Natural killer cell (primary cell): Measurements from ENCODE around the gene SLC6A17. TPM values are rescaled to one million over a fixed set of nuclear protein-coding genes. Genes with fewer than 3 reads are reported as not detected.

Source experiments
- ATAC-seq, 3 donors: fragments of 150-1000 bp in 2 of 3; fragments of 200-7000 bp in 1 of 3; cut with Tn5 transposase; 1 replicate in 1 of 3; 2 replicates in 2 of 3; pipeline ENCODE4 v1.10.0; 2021; ENCODE audit warnings: mild to moderate bottlenecking in 2 of 3, moderate library complexity in 2 of 3
- DNase-seq, 2 donors: peaks; one replicate each; pipeline versions ENCODE4 v3.0.0 to v3.0.0-alpha.2; 2013 to 2021; ENCODE audit warnings: mixed read lengths in 1 of 2
- H3K27ac ChIP-seq: one replicate; pipeline ENCODE4 v1.5.1; 2013; ENCODE audit warnings: mild to moderate bottlenecking, low read length
- H3K27me3 ChIP-seq: one replicate; pipeline ENCODE4 v1.6.1; 2013; ENCODE audit warnings: low read length; ENCODE audit not compliant: control insufficient read depth, insufficient read depth
- H3K36me3 ChIP-seq: one replicate; pipeline ENCODE4 v1.6.1; 2013; ENCODE audit warnings: low read length; ENCODE audit not compliant: control insufficient read depth, insufficient read depth
- H3K4me1 ChIP-seq: one replicate; pipeline ENCODE4 v1.6.1; 2013; ENCODE audit warnings: low read length; ENCODE audit not compliant: control insufficient read depth, insufficient read depth
- H3K4me3 ChIP-seq: one replicate; pipeline ENCODE4 v1.5.1; 2013; ENCODE audit warnings: low read length
- H3K9me3 ChIP-seq: one replicate; pipeline ENCODE4 v1.6.1; 2013; ENCODE audit warnings: low read length; ENCODE audit not compliant: control insufficient read depth, insufficient read depth
- H3K27ac Mint-ChIP-seq, 2 donors: one replicate each; pipeline ENCODE4 v1.8.0; 2022; ENCODE audit warnings: mild to moderate bottlenecking in 2 of 2, mixed read lengths in 2 of 2, moderate library complexity in 1 of 2
- H3K27me3 Mint-ChIP-seq, 2 donors: one replicate each; pipeline ENCODE4 v1.8.0; 2022; ENCODE audit warnings: low read depth in 2 of 2, mixed read lengths in 2 of 2
- H3K36me3 Mint-ChIP-seq: one replicate; pipeline ENCODE4 v1.8.0; 2022; ENCODE audit warnings: mixed read lengths
- H3K4me1 Mint-ChIP-seq, 2 donors: one replicate each; pipeline ENCODE4 v1.8.0; 2022; ENCODE audit warnings: mixed read lengths in 2 of 2
- H3K4me3 Mint-ChIP-seq: one replicate; pipeline ENCODE4 v1.8.0; 2022; ENCODE audit warnings: mild to moderate bottlenecking, moderate library complexity, mixed read lengths
- H3K9me3 Mint-ChIP-seq, 2 donors: one replicate each; pipeline ENCODE4 v1.8.0; 2022; ENCODE audit warnings: mixed read lengths in 2 of 2
- CTCF ChIP-seq: fragments of 200-600 bp; IDR thresholded peaks from one replicate; pipeline ENCODE4 v1.8.0; 2022; ENCODE audit warnings: antibody characterized with exemption
- WGBS: methylation state at CpG from one replicate; pipeline ENCODE4 v1.1.7; 2013; ENCODE audit warnings: missing lambda C conversion rate; ENCODE audit not compliant: insufficient coverage; 5-methylcytosine and 5-hydroxymethylcytosine counted together
- intact Hi-C: fragments of 100-400 bp; cut with micrococcal nuclease; formaldehyde crosslinking; loops from one replicate; pipeline ENCODE4 v1.14.2; 2022
- total RNA-seq, 4 donors: library from RNA; stranded (reverse); fragments of 120-200 nt in 1 of 4; gene quantifications; one replicate each; pipeline versions ENCODE4 v1.2.3 to v1.2.4, GENCODE V29; 2013 to 2022

The SLC6A17 gene
- total RNA-seq, 3 donors from 2014 or later (not counting 1 experiment from before 2014, with no cell fraction given): not detected

GRCh38 chr1:110243146-110243545 is 92.9 kb downstream of the SLC6A17 start:
- no peaks in the 10 kb centered on the region for H3K4me1 Mint-ChIP-seq
- H3K27ac Mint-ChIP-seq: no peak overlapping the region
- H3K27ac ChIP-seq: no peak overlapping the region
- WGBS: 69% methylated on average over 6 of the region's 7 CpGs
- no peaks in the 10 kb centered on the region for H3K36me3 Mint-ChIP-seq
- H3K27me3 Mint-ChIP-seq: peaks cover 8 to 36% of the 10 kb centered on the region in 2 donors
- H3K9me3 Mint-ChIP-seq: no peaks in the 10 kb centered on the region
- H3K36me3 ChIP-seq: no peaks in the 10 kb centered on the region
- no peak for ATAC-seq
- H3K27me3 ChIP-seq: no peaks in the 10 kb centered on the region
- no peak overlapping the region for H3K4me3 ChIP-seq
- no peak for TF ChIP-seq CTCF
- intact Hi-C loops: no loop called here
- no peak for DNase-seq
- H3K4me3 Mint-ChIP-seq: no peak overlapping the region
- peaks cover 8% of the 10 kb centered on the region for H3K4me1 ChIP-seq
- no peaks in the 10 kb centered on the region for H3K9me3 ChIP-seq

- H3K27ac ChIP-seq: no peak overlapping the region
- 19% methylated on average over 9 of the region's 9 CpGs for WGBS
Measured at GRCh38 chr1:110243574-110243973, 93.3 kb downstream of the SLC6A17 start.

GRCh38 chr1:110245876-110246620 is 95.8 kb downstream of the SLC6A17 start:
- Histone ChIP-seq H3K9me3 (no peaks in the 10 kb centered on the region), H3K4me1 (peaks cover 8% of the 10 kb centered on the region), H3K36me3 (no peaks in the 10 kb centered on the region), H3K27ac (no peak overlapping the region), H3K4me3 (no peak overlapping the region), H3K27me3 (no peaks in the 10 kb centered on the region)
- H3K9me3 Mint-ChIP-seq: no peaks in the 10 kb centered on the region
- ATAC-seq (no peak), DNase-seq (no peak)
- intact Hi-C loops: no loop called here
- H3K36me3 Mint-ChIP-seq: no peaks in the 10 kb centered on the region
- H3K27me3 Mint-ChIP-seq: peaks cover 8 to 32% of the 10 kb centered on the region in 2 donors
- no peak overlapping the region for H3K27ac Mint-ChIP-seq
- 85% methylated on average over 8 of the region's 9 CpGs for WGBS
- no peaks in the 10 kb centered on the region for H3K4me1 Mint-ChIP-seq
- no peak for TF ChIP-seq CTCF
- no peak overlapping the region for H3K4me3 Mint-ChIP-seq

More at GRCh38 chr1:110243574-110243973, 93.3 kb downstream of the SLC6A17 start:
- H3K27me3 ChIP-seq: no peaks in the 10 kb centered on the region
- TF ChIP-seq CTCF: no peak
- DNase-seq: no peak
- H3K4me1 Mint-ChIP-seq: no peaks in the 10 kb centered on the region
- peaks cover 8 to 36% of the 10 kb centered on the region in 2 donors for H3K27me3 Mint-ChIP-seq
- no peaks in the 10 kb centered on the region for H3K9me3 Mint-ChIP-seq
- no peak overlapping the region for H3K4me3 Mint-ChIP-seq
- H3K4me3 ChIP-seq: no peak overlapping the region
- no peaks in the 10 kb centered on the region for H3K36me3 ChIP-seq
- no peak overlapping the region for H3K27ac Mint-ChIP-seq
- no peaks in the 10 kb centered on the region for H3K9me3 ChIP-seq
- peaks cover 8% of the 10 kb centered on the region for H3K4me1 ChIP-seq
- intact Hi-C loops: no loop called here
- ATAC-seq: peak in 1 of 3 donors; percentile 40
- H3K36me3 Mint-ChIP-seq: no peaks in the 10 kb centered on the region

GRCh38 chr1:110248746-110249145 is 98.5 kb downstream of the SLC6A17 start:
- no peaks in the 10 kb centered on the region for H3K36me3 Mint-ChIP-seq
- WGBS: 93% methylated on average over 3 of the region's 4 CpGs
- no peak overlapping the region for H3K27ac ChIP-seq
- H3K4me1 Mint-ChIP-seq: peaks cover 11 to 12% of the 10 kb centered on the region in 2 donors
- no peak for ATAC-seq
- H3K9me3 Mint-ChIP-seq: no peaks in the 10 kb centered on the region
- no peaks in the 10 kb centered on the region for H3K36me3 ChIP-seq
- intact Hi-C loops: no loop called here
- no peak for DNase-seq
- no peak for TF ChIP-seq CTCF
- peaks cover 3 to 14% of the 10 kb centered on the region in 2 donors for H3K27me3 Mint-ChIP-seq
- H3K4me3 Mint-ChIP-seq: no peak overlapping the region
- H3K27ac Mint-ChIP-seq: no peak overlapping the region
- peaks cover 10% of the 10 kb centered on the region for H3K4me1 ChIP-seq
- no peaks in the 10 kb centered on the region for H3K27me3 ChIP-seq
- H3K9me3 ChIP-seq: no peaks in the 10 kb centered on the region
- no peak overlapping the region for H3K4me3 ChIP-seq
